Astrocyte of the spinal cord (primary cell): Measurements from ENCODE around the gene AHR.
A peak's percentile ranks its signal among the peaks of the same experiment; 100 is the strongest.

Experiments used
- DNase-seq: peaks from one replicate; pipeline ENCODE4 v3.0.0; 2011; ENCODE audit warnings: low read depth, low spot score
- H3K4me3 ChIP-seq: 2 replicates; pipeline ENCODE4 v1.5.1; 2011; ENCODE audit warnings: low read depth, mild to moderate bottlenecking, low read length, moderate library complexity
- CTCF ChIP-seq: IDR thresholded peaks from 2 replicates; pipeline ENCODE4 v1.5.1; 2012; ENCODE audit warnings: low read depth, mild to moderate bottlenecking, low read length, inconsistent platforms
- in situ Hi-C: cut with HindIII; loops from 2 replicates; pipeline ENCODE4 v1.10.0; 2017; ENCODE audit warnings: low sequenced_read_pairs

The AHR gene

GRCh38 chr7:17359610-17360009 is 61.2 kb downstream of the AHR start:
- DNase-seq, result no peak
- TF ChIP-seq CTCF, result no peak
- in situ Hi-C loops, result no loop called here
- H3K4me3 ChIP-seq, result no peak overlapping the region

- DNase-seq, result no peak
- no peak overlapping the region for H3K4me3 ChIP-seq
- in situ Hi-C loops, result no loop called here
- no peak for TF ChIP-seq CTCF
Observed at GRCh38 chr7:17362439-17363105, 64.1 kb downstream of the AHR start.

- no peak for DNase-seq
- H3K4me3 ChIP-seq, result no peak overlapping the region
- in situ Hi-C loops, result no loop called here
- TF ChIP-seq CTCF, result no peak
Observed at GRCh38 chr7:17364671-17365070, 66.2 kb downstream of the AHR start.

DNA sequence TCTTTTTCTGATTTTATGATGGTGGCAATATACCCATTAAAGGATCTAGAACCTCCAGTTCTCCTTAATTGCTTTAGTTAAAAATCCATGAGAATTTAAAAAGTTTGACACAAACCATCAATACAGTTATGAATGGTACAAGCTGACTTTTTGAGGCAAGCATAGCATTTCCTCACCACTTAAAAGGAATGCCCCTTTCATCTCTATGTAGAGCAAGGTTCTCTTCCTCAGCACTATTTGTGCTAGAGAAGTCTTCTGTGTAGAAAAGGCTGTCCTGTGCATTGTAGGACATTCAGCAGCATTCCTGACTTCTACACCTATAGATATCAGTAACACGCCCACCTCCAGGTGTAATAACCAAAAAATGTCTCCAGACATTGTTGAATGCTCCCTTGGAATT is 67.3 kb downstream of the AHR start:
- TF ChIP-seq CTCF, result no peak
- no peak overlapping the region for H3K4me3 ChIP-seq
- no peak for DNase-seq
- in situ Hi-C loops, result no loop called here

- peak; percentile 33 for DNase-seq
- H3K4me3 ChIP-seq, result no peak overlapping the region
- in situ Hi-C loops, result no loop called here
- TF ChIP-seq CTCF, result no peak
Observed at GRCh38 chr7:17367502-17367901, 69.0 kb downstream of the AHR start.

DNA sequence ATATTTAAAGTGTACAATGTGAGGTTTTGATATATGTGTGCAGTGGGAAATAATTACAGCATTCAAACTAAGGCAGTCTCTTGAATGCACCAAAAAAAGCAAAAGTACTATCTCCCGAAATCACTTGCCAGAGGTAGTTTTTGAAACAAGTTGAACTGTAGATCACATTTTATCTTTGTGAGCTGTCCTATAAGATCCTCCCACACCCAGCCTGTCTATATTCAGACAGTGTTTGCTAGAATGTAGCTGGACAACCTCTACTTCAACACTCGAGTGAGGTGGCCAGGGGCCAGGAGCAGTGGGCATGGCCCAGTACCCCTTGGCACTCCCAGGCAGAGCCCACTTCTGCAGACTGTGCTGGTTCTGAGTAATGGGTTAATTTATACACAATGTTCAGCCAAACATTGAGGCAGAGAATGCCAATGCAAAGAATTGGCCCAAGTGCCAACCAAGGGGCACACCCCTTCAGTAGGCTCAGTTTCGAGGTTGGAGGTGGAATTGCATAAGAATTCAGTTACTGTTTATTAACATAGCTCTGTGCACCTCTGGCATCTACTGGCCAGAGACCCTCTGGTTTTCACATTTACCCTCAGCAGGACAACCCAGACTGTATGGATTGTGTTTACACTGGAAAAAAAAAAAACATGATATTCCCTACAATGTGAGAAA is 70.5 kb downstream of the AHR start:
- TF ChIP-seq CTCF, result no peak
- H3K4me3 ChIP-seq, result no peak overlapping the region
- in situ Hi-C loops, result no loop called here
- no peak for DNase-seq
